HS-5 (cell line): ENCODE data around the gene AUP1.
"Not testable (repeated sequence)": the region's sequence is repeated elsewhere in the genome, so short reads cannot be mapped to it uniquely, and the experiment has no call there.

ENCODE experiments used
- DNase-seq: peaks from one replicate; pipeline ENCODE4 v3.0.0-alpha.2; 2012; ENCODE audit warnings: low read depth

The AUP1 gene

GRCh38 chr2:74529357-74530238 lies at the start of gene AUP1, which contains the start of gene HTRA2:
AUP1 (minus strand) TSS chr2:74529706; CDS start chr2:74529629, 77 bp downstream.
HTRA2 (plus strand) TSS chr2:74529933; CDS start chr2:74530007, 74 bp downstream.
- peak; percentile 93 for DNase-seq

- DNase-seq: no peak
Observed at GRCh38 chr2:74578408-74578807, 48.9 kb upstream of the AUP1 start.

- no peak for DNase-seq
Observed at GRCh38 chr2:74577448-74577847, 47.9 kb upstream of the AUP1 start.

- no peak for DNase-seq
Observed at GRCh38 chr2:74576863-74577229, 47.3 kb upstream of the AUP1 start.

GRCh38 chr2:74576211-74576862 lies 46.8 kb upstream of the AUP1 start:
- DNase-seq: no peak

GRCh38 chr2:74575320-74575719 lies 45.8 kb upstream of the AUP1 start:
- no peak for DNase-seq

GRCh38 chr2:74573747-74574562 lies 44.4 kb upstream of the AUP1 start:
- DNase-seq: peak; percentile 82

GRCh38 chr2:74572178-74572925 lies 42.8 kb upstream of the AUP1 start:
- no peak for DNase-seq

GRCh38 chr2:74571058-74571457 lies 41.6 kb upstream of the AUP1 start:
- DNase-seq: no peak

- DNase-seq: no peak
Observed at GRCh38 chr2:74569686-74570085, 40.2 kb upstream of the AUP1 start.

- DNase-seq: peak; percentile 91
Observed at GRCh38 chr2:74567881-74568280, 38.4 kb upstream of the AUP1 start.

- peak; percentile 89 for DNase-seq
Observed at GRCh38 chr2:74566754-74567085, 37.2 kb upstream of the AUP1 start.

GRCh38 chr2:74566076-74566753 lies 36.7 kb upstream of the AUP1 start:
- DNase-seq: no peak

- peak; percentile 74 for DNase-seq
Observed at GRCh38 chr2:74564222-74564621, 34.7 kb upstream of the AUP1 start.

- DNase-seq: no peak
Observed at GRCh38 chr2:74562126-74562775, 32.7 kb upstream of the AUP1 start.

GRCh38 chr2:74561022-74561421 lies 31.5 kb upstream of the AUP1 start:
- DNase-seq: not testable (repeated sequence)

GRCh38 chr2:74560591-74560990 lies 31.1 kb upstream of the AUP1 start:
- no peak for DNase-seq

- DNase-seq: no peak
Observed at GRCh38 chr2:74559912-74560311, 30.4 kb upstream of the AUP1 start.

- no peak for DNase-seq
Observed at GRCh38 chr2:74558284-74559230, 29.1 kb upstream of the AUP1 start.
